Embryonic facial prominence (tissue), 1 donor: ENCODE results near the gene XIST.
"Not testable (repeated sequence)": the region's sequence is repeated elsewhere in the genome, so short reads cannot be mapped to it uniquely, and the experiment has no call there.

Experiments used
- DNase-seq: peaks from one replicate; pipeline ENCODE4 v3.0.0-alpha.2; 2016; ENCODE audit errors: extremely low spot score

Gene XIST

GRCh38 chrX:73804109-73804508 lies 48.4 kb downstream of the XIST start:
- DNase-seq = not testable (repeated sequence)

- DNase-seq = no peak
Observed at GRCh38 chrX:73799888-73800287, 52.6 kb downstream of the XIST start.

GRCh38 chrX:73792511-73792910 lies 60.0 kb downstream of the XIST start:
- DNase-seq = not testable (repeated sequence)

GRCh38 chrX:73785493-73785892 lies 67.0 kb downstream of the XIST start:
- DNase-seq = no peak
